A549 (cell line): ENCODE results near the gene PIM3. TPM values are rescaled to one million over a fixed set of nuclear protein-coding genes. Genes with fewer than 3 reads are reported as not detected.

Experiments
- ATAC-seq, 2 experiments: fragments of 200-7000 bp in 1 of 2; fragments of >200 bp in 1 of 2; cut with Nextera tagmentation in 1 of 2; cut with Tn5 transposase in 1 of 2; 3 replicates each; pipeline versions ENCODE4 v1.8.0 to v1.9.1; 2018 to 2020; ENCODE audit warnings: mild to moderate bottlenecking in 1 of 2, moderate library complexity in 1 of 2
- CTCF ChIA-PET: fragments of 300-600 bp; sonication (Branson Sonifier 250); formaldehyde crosslinking; extraction: SDS; loops from one replicate; lab custom pipeline; 2021; ENCODE audit warnings: antibody characterized with exemption, inconsistent platforms; lab: Yijun Ruan, JAX
- POLR2A ChIA-PET: fragments of 350-600 bp; formaldehyde crosslinking; extraction: SDS; loops from one replicate; lab custom pipeline; 2021; ENCODE audit warnings: antibody characterized with exemption, inconsistent platforms; lab: Yijun Ruan, JAX
- DNase-seq, 2 experiments: peaks; one replicate each; pipeline versions ENCODE4 v3.0.0 to v3.0.0-alpha.2; 2011 to 2016; ENCODE audit warnings: low read depth in 1 of 2, low spot score in 1 of 2
- FAIRE-seq: peaks from 2 replicates; lab custom pipeline; 2011; peaks lifted over from hg19 to GRCh38; lab: Jason Lieb, UNC
- H3K27ac ChIP-seq, 2 experiments: fragments of >200 bp; sonication (Bioruptor Twin); formaldehyde crosslinking; 3 replicates each; pipeline ENCODE4 v1.5.1; 2016 to 2017
- H3K4me1 ChIP-seq: fragments of >200 bp; sonication (Bioruptor Twin); formaldehyde crosslinking; 3 replicates; pipeline ENCODE4 v1.6.1; 2016
- H3K4me2 ChIP-seq: fragments of >200 bp; sonication (Bioruptor Twin); formaldehyde crosslinking; 3 replicates; pipeline ENCODE4 v1.6.1; 2016
- H3K4me3 ChIP-seq: fragments of >200 bp; sonication (Bioruptor Twin); formaldehyde crosslinking; 3 replicates; pipeline ENCODE4 v1.5.1; 2016
- H3K9me3 ChIP-seq: fragments of >200 bp; sonication (Bioruptor Twin); formaldehyde crosslinking; 3 replicates; pipeline ENCODE4 v1.6.1; 2016
- BHLHE40 ChIP-seq: IDR thresholded peaks from 2 replicates; pipeline ENCODE4 v1.6.1; 2012; ENCODE audit warnings: low read depth, low read length, inconsistent platforms
- CBX8 ChIP-seq: fragments of 200-600 bp; sonication (generic); IDR thresholded peaks from 2 replicates; pipeline ENCODE4 v1.6.1; 2016
- CHD2 ChIP-seq: fragments of 150-350 bp; IDR thresholded peaks from 2 replicates; pipeline ENCODE4 v1.6.1; 2014; ENCODE audit warnings: low read length; ENCODE audit not compliant: partially characterized antibody
- CTCF ChIP-seq: fragments of >200 bp; sonication (Bioruptor Twin); formaldehyde crosslinking; IDR thresholded peaks from 3 replicates; pipeline ENCODE4 v1.5.1; 2016
- FOSL2 ChIP-seq, 2 experiments: fragments of 450-650 bp in 1 of 2; fragments of >200 bp in 1 of 2; sonication (Bioruptor Twin) in 1 of 2; formaldehyde crosslinking; IDR thresholded peaks; 2 replicates each; pipeline versions ENCODE4 v1.5.0 to v1.6.1; 2016 to 2020; ENCODE audit warnings: mild to moderate bottlenecking in 1 of 2, moderate library complexity in 1 of 2
- HOXB13 ChIP-seq: fragments of 250-450 bp; sonication (Bioruptor Pico); IDR thresholded peaks from 2 replicates; pipeline ENCODE4 v1.5.0; 2020; ENCODE audit warnings: low read depth, mild to moderate bottlenecking, moderate library complexity
- HOXB5 ChIP-seq: fragments of 250-450 bp; sonication (Bioruptor Pico); IDR thresholded peaks from 2 replicates; pipeline ENCODE4 v1.5.0; 2020; ENCODE audit warnings: mild to moderate bottlenecking, moderate library complexity
- JUN ChIP-seq, 2 experiments: fragments of >200 bp; sonication (Bioruptor Twin); formaldehyde crosslinking; IDR thresholded peaks; 2 replicates in 1 of 2; 3 replicates in 1 of 2; pipeline ENCODE4 v1.6.1; 2016 to 2017
- MAFK ChIP-seq: fragments of 450-650 bp; IDR thresholded peaks from 2 replicates; pipeline ENCODE4 v1.6.1; 2014; ENCODE audit not compliant: partially characterized antibody
- MAZ ChIP-seq: fragments of 150-350 bp; IDR thresholded peaks from 2 replicates; pipeline ENCODE4 v1.6.1; 2014; ENCODE audit warnings: antibody characterized with exemption, low read depth, low read length, borderline replicate concordance
- NPAS2 ChIP-seq: fragments of 250-450 bp; sonication (Bioruptor Pico); IDR thresholded peaks from 2 replicates; pipeline ENCODE4 v1.8.0; 2022; ENCODE audit warnings: mild to moderate bottlenecking, moderate library complexity, borderline replicate concordance
- PBX3 ChIP-seq: IDR thresholded peaks from 2 replicates; pipeline ENCODE4 v1.6.1; 2012
- PHF8 ChIP-seq: fragments of 200-600 bp; sonication (generic); IDR thresholded peaks from 2 replicates; pipeline ENCODE4 v1.6.1; 2016; ENCODE audit warnings: low read depth, mild to moderate bottlenecking, antibody characterized with exemption, moderate library complexity, borderline replicate concordance
- POLR2A ChIP-seq: IDR thresholded peaks from 2 replicates; pipeline ENCODE4 v1.6.1; 2012; ENCODE audit warnings: mild to moderate bottlenecking, low read length
- POLR2AphosphoS2 ChIP-seq: conservative IDR thresholded peaks from 2 replicates; pipeline ENCODE4 v1.6.1; 2012; ENCODE audit warnings: low read length, improper control_type of control experiment, inconsistent platforms
- RAD21 ChIP-seq, 2 experiments: fragments of >200 bp in 1 of 2; sonication (Bioruptor Twin) in 1 of 2; formaldehyde crosslinking in 1 of 2; IDR thresholded peaks in 1 of 2; conservative IDR thresholded peaks in 1 of 2; 2 replicates in 1 of 2; 3 replicates in 1 of 2; pipeline ENCODE4 v1.6.1; 2012 to 2018; ENCODE audit warnings: inconsistent platforms in 1 of 2
- TFCP2L1 ChIP-seq: fragments of 250-450 bp; sonication (Bioruptor Pico); IDR thresholded peaks from 2 replicates; pipeline ENCODE4 v1.5.0; 2021; ENCODE audit warnings: mild to moderate bottlenecking
- TP53 ChIP-seq: fragments of 250-450 bp; sonication (Bioruptor Pico); IDR thresholded peaks from 2 replicates; pipeline ENCODE4 v1.5.0; 2021; ENCODE audit warnings: mild to moderate bottlenecking, moderate library complexity
- USF2 ChIP-seq: fragments of 450-650 bp; IDR thresholded peaks from 2 replicates; pipeline ENCODE4 v1.6.1; 2014; ENCODE audit warnings: antibody characterized with exemption
- WGBS: methylation state at CpG from one replicate; pipeline ENCODE4 v1.1.6; 2017; ENCODE audit errors: missing lambda C conversion rate; 5-methylcytosine and 5-hydroxymethylcytosine counted together
- polyA minus RNA-seq: library from RNA; depleted of rRNA, polyadenylated mRNA; stranded (reverse); fragments of >200 nt; gene quantifications from 2 replicates; pipeline ENCODE4 v1.2.3, GENCODE V29; 2011; rRNA and poly(A)+ RNA removed
- polyA plus RNA-seq, 4 experiments: library from polyadenylated mRNA; depleted of rRNA in 3 of 4; stranded (reverse); fragments of >200 nt; fragmentation: RNase III in 1 of 4; extraction: RNeasy Plus Mini Kit Qiagen cat#74134 plus additional on column Dnase treatment in 1 of 4; gene quantifications; 2 replicates in 3 of 4; 3 replicates in 1 of 4; pipeline ENCODE4 v1.2.3, GENCODE V29; 2011 to 2017
- TF ChIP-seq, protein P1 (sequence below): fragments of >200 bp; sonication (Bioruptor Twin); formaldehyde crosslinking; IDR thresholded peaks from 3 replicates; pipeline ENCODE4 v1.6.1; 2016
- TF ChIP-seq, protein P2 (sequence below): IDR thresholded peaks from 2 replicates; pipeline ENCODE4 v1.6.1; 2012
- TF ChIP-seq, protein P3 (sequence below): fragments of 250-450 bp; sonication (Bioruptor Pico); IDR thresholded peaks from 2 replicates; pipeline ENCODE4 v1.5.0; 2021; ENCODE audit warnings: mild to moderate bottlenecking, moderate library complexity, borderline replicate concordance

The PIM3 gene
- polyA plus RNA-seq (2011; rRNA removed) (3.8 and 4.4 TPM in 2 replicates), polyA plus RNA-seq (2017; fragmentation: RNase III; extraction: RNeasy Plus Mini Kit Qiagen cat#74134 plus additional on column Dnase treatment) (10.3 to 11.3 TPM (median 11.2 TPM) in 3 replicates), polyA minus RNA-seq (1.6 and 3.0 TPM in 2 replicates)
- polyA plus RNA-seq (2012; cell fraction: cytosol; rRNA removed): 17.0 and 25.0 TPM in 2 replicates
- polyA plus RNA-seq (2012; cell fraction: nucleus; rRNA removed): 45.2 and 46.5 TPM in 2 replicates

- ATAC-seq (peak; percentile 65 to 86), DNase-seq (peak; percentile 90 to 95), FAIRE-seq (no peak)
- peaks cover 38% of the 10 kb centered on the region for H3K4me1 ChIP-seq
- ChIA-PET CTCF (interaction anchor here (2.8 kb wide), 1 partner anchor 70 kb away, joined by 8 read pairs; no protein-coding TSS in a partner anchor), POLR2A (interaction anchor here (1.1 to 2.7 kb wide), 3 partner anchors 9 to 27 kb away, joined by 3 to 13 read pairs (median 4); no protein-coding TSS in a partner anchor)
- 0% methylated on average over 9 of the region's 137 CpGs for WGBS
- H3K4me3 ChIP-seq: peak within 1 kb of the TSS; percentile 79
- peak within 1 kb of the TSS; percentile 93 for H3K4me2 ChIP-seq
- H3K27ac ChIP-seq: peak within 1 kb of the TSS; percentile 96
- no peaks in the 10 kb centered on the region for H3K9me3 ChIP-seq
- TF ChIP-seq, protein P1, sequence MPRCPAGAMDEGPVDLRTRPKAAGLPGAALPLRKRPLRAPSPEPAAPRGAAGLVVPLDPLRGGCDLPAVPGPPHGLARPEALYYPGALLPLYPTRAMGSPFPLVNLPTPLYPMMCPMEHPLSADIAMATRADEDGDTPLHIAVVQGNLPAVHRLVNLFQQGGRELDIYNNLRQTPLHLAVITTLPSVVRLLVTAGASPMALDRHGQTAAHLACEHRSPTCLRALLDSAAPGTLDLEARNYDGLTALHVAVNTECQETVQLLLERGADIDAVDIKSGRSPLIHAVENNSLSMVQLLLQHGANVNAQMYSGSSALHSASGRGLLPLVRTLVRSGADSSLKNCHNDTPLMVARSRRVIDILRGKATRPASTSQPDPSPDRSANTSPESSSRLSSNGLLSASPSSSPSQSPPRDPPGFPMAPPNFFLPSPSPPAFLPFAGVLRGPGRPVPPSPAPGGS: peak; percentile 76
- TF ChIP-seq NPAS2 (0 out of 2 replicates have a peak, but pooled peaks have one; percentile 14), MAZ (0 out of 2 replicates have a peak, but pooled peaks have one; percentile 59), JUN (IDR thresholded peaks at IDR 0.05) (peak; percentile 56 to 93; a peak in 4 of 5 replicates), TFCP2L1 (CRISPR knock-in tag) (0 out of 2 replicates have a peak, but pooled peaks have one; percentile 1), HOXB5 (CRISPR knock-in tag) (0 out of 2 replicates have a peak, but pooled peaks have one; percentile 30), PHF8 (peak; percentile 28; the same call in 1 of the 2 replicates), POLR2AphosphoS2 (no peak), CHD2 (peak; percentile 36), POLR2A (peak; percentile 91), BHLHE40 (no peak), TP53 (no peak), FOSL2 (IDR thresholded peaks at IDR 0.05) (no peak), FOSL2 (CRISPR knock-in tag; IDR thresholded peaks at IDR 0.05) (0 out of 2 replicates have a peak, but pooled peaks have one; percentile 3), PBX3 (peak; percentile 76)
- TF ChIP-seq, protein P2, sequence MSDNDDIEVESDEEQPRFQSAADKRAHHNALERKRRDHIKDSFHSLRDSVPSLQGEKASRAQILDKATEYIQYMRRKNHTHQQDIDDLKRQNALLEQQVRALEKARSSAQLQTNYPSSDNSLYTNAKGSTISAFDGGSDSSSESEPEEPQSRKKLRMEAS: peak; percentile 53
Measured at GRCh38 chr22:49960159-49961004, at the start of gene PIM3. Gene PIM3 (plus strand): TSS chr22:49960772. CDS start chr22:49960948, 176 bp downstream.

DNA sequence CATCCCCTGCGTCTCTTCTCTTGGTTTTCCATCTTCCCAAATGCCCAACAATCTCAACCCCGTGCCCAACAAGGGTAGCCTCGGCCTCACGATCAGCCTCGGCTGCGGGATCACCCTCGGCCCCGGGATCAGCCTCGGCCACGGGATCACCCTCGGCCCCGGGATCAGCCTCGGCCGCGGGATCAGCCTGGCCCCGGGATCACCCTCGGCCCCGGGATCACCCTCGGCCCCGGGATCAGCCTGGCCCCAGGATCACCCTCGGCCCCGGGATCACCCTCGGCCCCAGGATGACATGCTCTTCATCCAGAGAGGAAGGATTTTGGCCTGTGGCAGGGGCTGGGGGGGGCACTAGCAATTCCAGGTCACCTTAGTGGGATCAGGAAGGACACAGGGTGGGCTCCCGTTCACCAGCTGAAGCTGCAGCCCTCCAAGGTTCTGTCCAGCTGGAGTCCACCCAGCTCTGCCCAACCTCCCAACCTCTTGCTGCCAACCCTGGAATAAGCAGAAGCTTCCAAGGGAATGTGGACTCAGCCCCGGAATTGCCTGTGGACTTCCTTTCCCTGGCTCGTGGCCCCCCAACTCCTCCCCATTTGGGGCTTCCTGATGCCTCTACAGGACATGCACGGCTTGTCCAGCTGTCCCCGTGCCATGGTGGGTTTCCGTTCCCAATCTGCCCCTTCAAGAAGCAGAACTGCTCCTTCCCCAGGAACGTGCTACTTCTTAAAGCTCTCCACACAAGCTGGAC lies 48.5 kb upstream of the PIM3 start:
- Histone ChIP-seq H3K4me1 (no peaks in the 10 kb centered on the region), H3K4me3 (no peak overlapping the region), H3K9me3 (no peaks in the 10 kb centered on the region), H3K4me2 (no peak overlapping the region)
- ChIA-PET POLR2A (no interaction called here), CTCF (interaction anchor here (0.6 to 0.9 kb wide), 2 partner anchors 51 to 94 kb away, joined by 3 to 5 read pairs; no protein-coding TSS in a partner anchor)
- FAIRE-seq (no peak), DNase-seq (no peak), ATAC-seq (no peak)
- 91% methylated on average over 26 of the region's 30 CpGs for WGBS
- TF ChIP-seq USF2 (no peak), MAFK (no peak), CBX8 (no peak), HOXB13 (no peak), CTCF (no peak), HOXB5 (CRISPR knock-in tag) (no peak), RAD21 (conservative IDR thresholded peaks at IDR 0.05 in 1 of 2, IDR thresholded peaks at IDR 0.05 in 1 of 2) (no peak)
- TF ChIP-seq, protein P3, sequence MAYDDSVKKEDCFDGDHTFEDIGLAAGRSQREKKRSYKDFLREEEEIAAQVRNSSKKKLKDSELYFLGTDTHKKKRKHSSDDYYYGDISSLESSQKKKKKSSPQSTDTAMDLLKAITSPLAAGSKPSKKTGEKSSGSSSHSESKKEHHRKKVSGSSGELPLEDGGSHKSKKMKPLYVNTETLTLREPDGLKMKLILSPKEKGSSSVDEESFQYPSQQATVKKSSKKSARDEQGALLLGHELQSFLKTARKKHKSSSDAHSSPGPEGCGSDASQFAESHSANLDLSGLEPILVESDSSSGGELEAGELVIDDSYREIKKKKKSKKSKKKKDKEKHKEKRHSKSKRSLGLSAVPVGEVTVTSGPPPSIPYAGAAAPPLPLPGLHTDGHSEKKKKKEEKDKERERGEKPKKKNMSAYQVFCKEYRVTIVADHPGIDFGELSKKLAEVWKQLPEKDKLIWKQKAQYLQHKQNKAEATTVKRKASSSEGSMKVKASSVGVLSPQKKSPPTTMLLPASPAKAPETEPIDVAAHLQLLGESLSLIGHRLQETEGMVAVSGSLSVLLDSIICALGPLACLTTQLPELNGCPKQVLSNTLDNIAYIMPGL (CRISPR knock-in tag): no peak
- TF ChIP-seq, all 56 proteins: peak for 0
- H3K27ac ChIP-seq: no peak overlapping the region
